ENCODE results near the gene IGFBP2. TPM values are rescaled to one million over a fixed set of nuclear protein-coding genes. Genes with fewer than 3 reads are reported as not detected.

IGFBP2 gene
- polyA plus RNA-seq, 3 donors from 2014 or later, result 0.66 to 0.70 TPM; not detected in 1

DNA sequence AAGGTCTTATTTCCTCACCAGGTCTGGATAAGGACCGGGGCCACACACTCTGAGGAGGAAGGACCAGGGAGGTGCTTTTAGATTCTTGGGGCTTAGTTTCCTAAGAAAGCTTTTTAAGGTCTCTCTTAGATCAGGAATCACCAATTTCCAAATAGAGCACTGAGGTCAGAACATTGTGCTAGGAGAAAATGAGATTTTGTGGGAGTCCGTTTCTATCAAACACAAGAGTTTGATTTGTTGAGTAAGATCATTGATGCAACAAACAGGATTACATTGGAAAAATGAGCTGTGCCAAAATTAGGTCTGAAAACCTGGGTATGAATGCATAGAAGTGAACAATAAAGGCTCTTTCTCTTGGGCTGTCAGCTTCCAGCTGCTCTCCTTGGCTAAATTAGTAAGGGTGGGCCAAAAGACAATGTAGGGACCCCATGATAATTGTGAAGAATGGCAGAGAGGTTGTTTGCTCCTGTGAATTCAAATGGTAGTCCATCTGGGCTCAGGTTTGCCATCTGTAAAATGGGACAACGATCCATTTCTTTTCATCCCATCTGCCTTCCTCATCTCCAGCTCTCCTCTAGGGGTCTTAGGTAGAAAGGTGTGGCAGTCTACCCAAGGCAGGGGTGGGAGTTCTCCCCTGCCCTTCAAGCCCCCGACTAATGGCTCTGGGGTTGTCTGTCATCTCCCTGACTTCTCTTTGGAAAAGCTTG lies 20.0 kb downstream of the IGFBP2 start:
- Mint-ChIP-seq H3K4me1 (peaks cover 3 to 8% of the 10 kb centered on the region in 2 donors), H3K4me3 (no peak overlapping the region), H3K9me3 (no peaks in the 10 kb centered on the region), H3K36me3 (no peaks in the 10 kb centered on the region), H3K27ac (no peak overlapping the region), H3K27me3 (ENCODE audit: low read depth in 3 of 3) (peaks cover 3 to 6% (median 5%) of the 10 kb centered on the region in 3 donors)
- DNase-seq, result no peak

DNA sequence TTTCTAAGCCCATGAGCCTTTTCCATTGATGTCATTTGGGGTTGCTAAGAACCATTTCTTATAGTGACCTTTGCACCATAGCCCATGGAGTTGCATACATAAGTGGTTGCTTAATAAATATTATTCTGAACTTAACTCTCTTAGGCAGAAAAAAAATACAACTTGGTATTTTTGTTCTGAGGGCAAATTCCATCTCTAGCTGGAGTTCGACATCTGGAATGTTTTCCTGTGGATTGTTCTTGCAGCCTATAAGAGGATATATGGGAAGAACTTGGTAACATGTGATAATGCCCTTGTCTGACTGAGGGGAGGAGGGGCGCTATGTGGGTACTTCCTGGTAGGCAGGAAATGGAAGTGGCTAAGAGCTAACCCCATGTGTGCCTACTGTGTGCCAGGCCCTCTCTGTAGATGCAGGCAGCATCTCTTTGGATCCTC lies 20.7 kb downstream of the IGFBP2 start:
- Mint-ChIP-seq H3K36me3 (no peaks in the 10 kb centered on the region), H3K4me3 (no peak overlapping the region), H3K4me1 (peaks cover 3 to 8% of the 10 kb centered on the region in 2 donors), H3K27me3 (ENCODE audit: low read depth in 3 of 3) (peaks cover 3 to 6% (median 5%) of the 10 kb centered on the region in 3 donors), H3K27ac (no peak overlapping the region), H3K9me3 (no peaks in the 10 kb centered on the region)
- DNase-seq, result no peak

DNA sequence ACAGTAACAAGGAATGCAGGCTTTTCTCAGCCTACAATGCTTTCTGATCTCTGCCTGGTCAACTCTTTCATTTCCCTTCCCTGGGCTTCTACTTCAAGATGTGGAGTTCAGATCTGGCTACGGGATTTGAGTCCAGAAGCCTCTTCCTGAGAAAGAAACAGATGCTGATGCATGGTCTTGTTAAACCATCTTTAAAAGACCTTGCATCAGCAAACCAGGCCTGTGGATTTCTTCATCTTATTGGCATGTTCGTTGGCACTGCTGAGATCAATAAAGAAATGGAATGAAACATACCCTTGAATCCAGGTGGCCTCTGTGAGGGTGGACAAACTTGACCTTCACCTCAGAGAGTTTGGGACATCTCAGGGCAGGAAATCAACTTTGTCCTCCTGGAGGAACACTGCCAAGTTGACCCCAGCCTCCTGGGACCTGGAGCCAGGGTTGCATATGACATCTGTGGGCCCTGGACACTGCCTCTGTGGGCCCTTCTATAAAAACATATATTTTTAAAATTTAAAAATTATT lies 21.4 kb downstream of the IGFBP2 start:
- Mint-ChIP-seq H3K27ac (no peak overlapping the region), H3K27me3 (ENCODE audit: low read depth in 3 of 3) (peaks cover 2 to 6% (median 5%) of the 10 kb centered on the region in 3 donors), H3K36me3 (no peaks in the 10 kb centered on the region), H3K4me1 (peaks cover 3 to 8% of the 10 kb centered on the region in 2 donors), H3K4me3 (no peak overlapping the region), H3K9me3 (no peaks in the 10 kb centered on the region)
- DNase-seq, result no peak

DNA sequence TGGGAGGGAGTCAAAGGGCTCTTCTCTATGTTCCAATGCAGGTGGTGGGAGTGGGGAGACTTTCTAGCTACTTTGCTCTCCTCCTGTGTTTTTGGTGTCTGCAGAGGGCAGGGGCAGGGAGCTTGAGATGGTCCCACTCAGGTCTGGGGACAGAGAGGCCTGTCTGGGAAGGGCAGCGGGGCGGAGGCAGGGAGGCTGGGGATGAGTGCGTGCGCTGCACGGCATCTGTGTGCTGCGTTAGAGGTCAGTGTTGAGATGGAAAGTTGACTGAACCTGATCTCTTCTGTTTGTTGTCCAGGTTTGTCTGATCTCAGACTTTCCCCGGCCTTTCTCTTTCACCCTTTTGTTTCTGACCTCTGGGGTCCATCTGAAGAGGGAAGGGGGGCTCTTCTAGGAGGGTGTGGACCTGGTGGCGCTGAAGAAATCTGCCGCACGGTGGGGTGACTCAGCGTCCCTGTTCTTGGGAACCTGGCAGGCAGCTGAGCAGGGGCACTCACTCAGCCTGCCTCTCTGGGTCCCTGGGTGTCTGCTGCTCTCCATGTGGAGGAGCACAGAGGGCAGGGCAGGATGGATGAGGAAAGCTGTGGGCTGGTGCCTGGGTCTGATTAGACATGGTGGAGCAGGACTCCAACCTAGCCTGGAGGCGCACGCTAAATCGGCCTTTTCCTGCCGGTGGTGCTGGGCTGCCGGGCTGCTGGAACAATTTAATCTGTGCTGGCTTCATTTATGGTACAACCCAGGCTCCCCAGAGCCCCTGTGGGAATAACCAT lies 24.1 kb downstream of the IGFBP2 start:
- Mint-ChIP-seq H3K27me3 (ENCODE audit: low read depth in 3 of 3) (peaks cover 1 to 7% (median 5%) of the 10 kb centered on the region in 3 donors), H3K4me1 (peaks cover 3 to 8% of the 10 kb centered on the region in 2 donors), H3K27ac (no peak overlapping the region), H3K9me3 (no peaks in the 10 kb centered on the region), H3K4me3 (no peak overlapping the region), H3K36me3 (no peaks in the 10 kb centered on the region)
- no peak for DNase-seq

DNA sequence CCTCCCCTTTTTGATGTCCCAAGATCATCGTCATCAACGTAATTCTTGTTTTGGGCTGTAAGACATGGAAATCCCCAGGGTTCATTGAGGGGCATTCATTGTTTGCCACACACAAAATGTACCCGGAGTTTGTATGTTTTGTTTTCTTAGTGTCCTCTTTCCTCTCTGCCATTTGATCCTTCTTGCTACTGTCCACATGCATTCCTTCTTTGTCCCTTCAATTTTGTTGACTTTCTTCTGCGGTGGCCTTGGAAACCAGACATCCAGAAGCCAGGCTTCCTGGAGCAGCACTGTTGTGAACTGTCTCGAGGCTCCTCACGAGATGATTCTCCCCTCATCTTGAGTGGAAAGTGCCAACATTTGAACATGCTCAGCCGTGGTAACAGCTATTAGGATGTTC lies 24.8 kb downstream of the IGFBP2 start:
- H3K27ac Mint-ChIP-seq, result no peak overlapping the region
- no peaks in the 10 kb centered on the region for H3K9me3 Mint-ChIP-seq
- H3K4me1 Mint-ChIP-seq, result peaks cover 3 to 8% of the 10 kb centered on the region in 2 donors
- no peak overlapping the region for H3K4me3 Mint-ChIP-seq
- DNase-seq, result no peak
- no peaks in the 10 kb centered on the region for H3K36me3 Mint-ChIP-seq
- peaks cover 1 to 7% (median 5%) of the 10 kb centered on the region in 3 donors for H3K27me3 Mint-ChIP-seq (ENCODE audit: low read depth in 3 of 3)

DNA sequence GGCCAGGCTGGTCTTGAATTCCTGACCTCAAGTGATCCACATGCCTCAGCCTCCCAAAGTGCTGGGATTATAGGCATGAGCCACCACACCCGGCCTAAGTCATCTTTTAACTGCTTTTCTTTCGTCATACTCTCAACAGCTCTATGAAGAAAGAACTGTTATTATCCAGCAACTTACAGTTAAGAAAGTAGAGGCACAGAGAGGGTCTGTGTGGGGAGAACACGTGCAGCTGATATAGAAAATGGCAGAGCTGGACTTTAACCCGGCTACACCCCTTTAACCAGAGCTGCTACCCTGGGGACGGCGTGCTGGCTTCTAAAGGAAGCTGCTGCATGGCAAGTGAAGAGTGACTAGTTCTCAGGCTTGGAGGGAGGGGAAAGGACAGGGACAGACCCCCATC lies 25.5 kb downstream of the IGFBP2 start:
- Mint-ChIP-seq H3K9me3 (no peaks in the 10 kb centered on the region), H3K27me3 (ENCODE audit: low read depth in 3 of 3) (peaks cover 1 to 5% (median 4%) of the 10 kb centered on the region in 3 donors), H3K4me3 (no peak overlapping the region), H3K4me1 (peaks cover 3 to 8% of the 10 kb centered on the region in 2 donors), H3K27ac (no peak overlapping the region), H3K36me3 (no peaks in the 10 kb centered on the region)
- no peak for DNase-seq

DNA sequence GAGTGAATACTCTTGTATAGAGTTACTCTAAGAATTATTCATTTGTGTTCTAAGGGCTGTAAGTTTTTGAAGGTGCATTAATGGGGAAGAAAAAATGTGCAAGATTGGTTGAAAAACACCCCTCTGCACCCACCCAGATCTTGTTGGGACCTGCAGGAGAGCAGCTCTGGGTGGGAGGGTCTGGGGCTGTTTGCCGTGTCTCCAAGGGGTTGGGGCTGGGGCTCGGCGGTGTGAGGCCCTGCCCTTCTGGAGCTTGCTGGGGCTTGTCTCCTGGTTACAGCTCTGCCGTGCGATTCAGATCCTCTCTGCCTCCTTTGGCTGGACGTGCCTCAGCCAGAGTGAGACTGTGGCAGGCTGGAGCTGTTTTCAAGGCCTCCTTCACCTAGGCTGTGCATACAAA lies 26.1 kb downstream of the IGFBP2 start:
- Mint-ChIP-seq H3K4me3 (no peak overlapping the region), H3K36me3 (no peaks in the 10 kb centered on the region), H3K4me1 (peaks cover 0 to 3% of the 10 kb centered on the region in 2 donors), H3K27ac (no peak overlapping the region), H3K9me3 (no peaks in the 10 kb centered on the region), H3K27me3 (ENCODE audit: low read depth in 3 of 3) (peaks cover 1 to 5% (median 4%) of the 10 kb centered on the region in 3 donors)
- no peak for DNase-seq

DNA sequence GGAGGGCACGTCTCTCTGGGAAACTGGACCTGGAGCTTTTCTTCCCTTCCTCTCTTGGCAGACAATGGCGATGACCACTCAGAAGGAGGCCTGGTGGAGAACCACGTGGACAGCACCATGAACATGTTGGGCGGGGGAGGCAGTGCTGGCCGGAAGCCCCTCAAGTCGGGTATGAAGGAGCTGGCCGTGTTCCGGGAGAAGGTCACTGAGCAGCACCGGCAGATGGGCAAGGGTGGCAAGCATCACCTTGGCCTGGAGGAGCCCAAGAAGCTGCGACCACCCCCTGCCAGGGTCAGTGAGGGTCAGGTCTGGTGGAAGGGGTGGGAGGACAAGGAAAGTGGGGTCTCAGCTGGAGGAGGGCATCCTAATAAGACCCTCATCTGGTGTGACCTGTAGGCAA lies 27.3 kb downstream of the IGFBP2 start:
- Mint-ChIP-seq H3K27ac (no peak overlapping the region), H3K4me1 (no peaks in the 10 kb centered on the region), H3K4me3 (no peak overlapping the region)

DNA sequence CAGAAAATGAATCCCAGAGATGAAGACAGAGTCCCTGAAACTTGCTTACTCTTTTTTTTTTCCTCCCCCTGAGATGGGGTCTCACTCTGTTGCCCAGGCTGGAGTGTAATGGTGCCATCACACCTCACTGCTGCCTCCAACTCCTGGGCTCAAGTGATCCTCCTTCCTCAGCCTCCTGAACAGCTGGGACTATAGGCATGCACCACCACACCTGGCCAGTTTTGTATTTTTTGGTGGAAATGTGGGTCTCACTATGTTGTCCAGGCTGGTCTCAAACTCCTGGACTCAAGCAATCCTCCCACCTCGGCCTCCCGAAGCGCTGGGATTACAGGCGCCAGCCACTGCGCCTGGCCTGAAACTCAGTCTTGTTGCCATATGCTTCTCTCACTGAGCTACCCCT lies 27.8 kb downstream of the IGFBP2 start:
- no peak for DNase-seq
- Mint-ChIP-seq H3K4me3 (no peak overlapping the region), H3K27ac (no peak overlapping the region), H3K36me3 (no peaks in the 10 kb centered on the region), H3K9me3 (peaks cover 0 to 2% (median 0%) of the 10 kb centered on the region in 6 donors), H3K27me3 (ENCODE audit: low read depth in 3 of 3) (peaks cover 1 to 5% (median 4%) of the 10 kb centered on the region in 3 donors), H3K4me1 (no peaks in the 10 kb centered on the region)

More for the DNA sequence above, 27.3 kb downstream of the IGFBP2 start:
- no peak for DNase-seq
- H3K36me3 Mint-ChIP-seq, result no peaks in the 10 kb centered on the region
- peaks cover 1 to 5% (median 4%) of the 10 kb centered on the region in 3 donors for H3K27me3 Mint-ChIP-seq (ENCODE audit: low read depth in 3 of 3)
- H3K9me3 Mint-ChIP-seq, result peaks cover 0 to 2% (median 0%) of the 10 kb centered on the region in 6 donors

DNA sequence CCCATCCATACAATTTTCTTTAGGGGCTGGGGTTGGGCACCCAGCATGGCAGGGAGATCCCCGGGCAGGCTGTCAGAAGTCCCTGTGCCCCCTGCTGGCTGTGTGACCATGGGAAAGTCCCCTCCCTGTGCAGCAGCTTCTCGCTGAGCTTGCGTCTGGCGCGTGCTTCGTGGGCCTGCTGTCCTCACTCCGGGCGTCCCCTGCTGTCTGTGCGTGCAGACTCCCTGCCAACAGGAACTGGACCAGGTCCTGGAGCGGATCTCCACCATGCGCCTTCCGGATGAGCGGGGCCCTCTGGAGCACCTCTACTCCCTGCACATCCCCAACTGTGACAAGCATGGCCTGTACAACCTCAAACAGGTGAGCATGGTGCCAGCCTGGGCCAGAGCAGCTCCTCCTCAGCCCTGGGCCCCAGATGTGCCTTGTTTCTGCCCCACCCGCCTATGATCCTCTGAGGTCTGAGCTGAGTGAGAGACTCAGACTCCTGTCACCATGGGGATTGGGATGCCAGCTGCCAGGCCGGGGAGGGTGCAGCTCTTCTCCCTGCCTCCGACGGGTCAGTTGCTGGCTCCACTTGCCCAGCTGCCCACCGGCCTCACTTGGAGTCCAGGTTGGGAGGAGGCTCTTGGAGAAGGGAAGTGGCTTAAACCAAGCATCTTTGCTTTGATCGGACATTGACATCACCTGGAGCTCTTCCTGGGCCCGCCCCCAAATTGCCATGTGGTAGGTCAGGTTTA lies 28.6 kb downstream of the IGFBP2 start:
- DNase-seq, result no peak
- Mint-ChIP-seq H3K36me3 (no peaks in the 10 kb centered on the region), H3K9me3 (peaks cover 0 to 2% (median 0%) of the 10 kb centered on the region in 6 donors), H3K27me3 (ENCODE audit: low read depth in 3 of 3) (peaks cover 0 to 4% (median 2%) of the 10 kb centered on the region in 3 donors), H3K4me3 (no peak overlapping the region), H3K4me1 (no peaks in the 10 kb centered on the region), H3K27ac (no peak overlapping the region)

DNA sequence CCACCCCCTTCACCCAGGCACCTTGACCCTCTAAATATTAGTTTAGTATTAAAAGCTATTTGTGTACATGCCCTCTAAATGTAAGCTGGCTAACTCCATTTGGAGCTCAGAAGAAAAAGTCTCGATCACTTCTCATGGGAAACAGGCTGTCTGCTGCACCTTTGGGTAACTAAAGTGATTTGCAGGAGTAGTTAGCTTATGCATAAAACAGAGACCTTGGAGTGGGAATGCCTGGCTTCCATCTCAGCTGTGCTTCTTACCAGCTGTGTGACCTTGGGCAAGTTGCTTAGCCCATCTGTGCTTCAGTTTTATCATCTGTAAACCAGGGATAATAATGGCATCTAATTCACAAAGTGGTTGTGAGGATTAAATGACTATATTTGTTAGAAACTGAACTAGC lies 29.9 kb downstream of the IGFBP2 start:
- no peaks in the 10 kb centered on the region for H3K36me3 Mint-ChIP-seq
- no peak overlapping the region for H3K4me3 Mint-ChIP-seq
- no peak for DNase-seq
- no peaks in the 10 kb centered on the region for H3K4me1 Mint-ChIP-seq
- H3K9me3 Mint-ChIP-seq, result peaks cover 0 to 2% (median 0%) of the 10 kb centered on the region in 6 donors
- H3K27me3 Mint-ChIP-seq (ENCODE audit: low read depth in 3 of 3), result peaks cover 2 to 3% (median 2%) of the 10 kb centered on the region in 3 donors
- no peak overlapping the region for H3K27ac Mint-ChIP-seq

DNA sequence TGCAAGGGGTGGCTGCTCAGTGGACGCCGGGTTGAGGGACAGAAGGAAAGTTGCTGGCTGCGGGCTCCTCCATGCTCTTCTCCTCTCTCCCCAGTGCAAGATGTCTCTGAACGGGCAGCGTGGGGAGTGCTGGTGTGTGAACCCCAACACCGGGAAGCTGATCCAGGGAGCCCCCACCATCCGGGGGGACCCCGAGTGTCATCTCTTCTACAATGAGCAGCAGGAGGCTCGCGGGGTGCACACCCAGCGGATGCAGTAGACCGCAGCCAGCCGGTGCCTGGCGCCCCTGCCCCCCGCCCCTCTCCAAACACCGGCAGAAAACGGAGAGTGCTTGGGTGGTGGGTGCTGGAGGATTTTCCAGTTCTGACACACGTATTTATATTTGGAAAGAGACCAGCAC lies 30.6 kb downstream of the IGFBP2 start:
- H3K4me3 Mint-ChIP-seq, result no peak overlapping the region
- H3K9me3 Mint-ChIP-seq, result peaks cover 0 to 2% (median 0%) of the 10 kb centered on the region in 6 donors
- no peaks in the 10 kb centered on the region for H3K36me3 Mint-ChIP-seq
- H3K27ac Mint-ChIP-seq, result no peak overlapping the region
- H3K27me3 Mint-ChIP-seq (ENCODE audit: low read depth in 3 of 3), result peaks cover 2 to 6% (median 3%) of the 10 kb centered on the region in 3 donors
- no peaks in the 10 kb centered on the region for H3K4me1 Mint-ChIP-seq
- no peak for DNase-seq

DNA sequence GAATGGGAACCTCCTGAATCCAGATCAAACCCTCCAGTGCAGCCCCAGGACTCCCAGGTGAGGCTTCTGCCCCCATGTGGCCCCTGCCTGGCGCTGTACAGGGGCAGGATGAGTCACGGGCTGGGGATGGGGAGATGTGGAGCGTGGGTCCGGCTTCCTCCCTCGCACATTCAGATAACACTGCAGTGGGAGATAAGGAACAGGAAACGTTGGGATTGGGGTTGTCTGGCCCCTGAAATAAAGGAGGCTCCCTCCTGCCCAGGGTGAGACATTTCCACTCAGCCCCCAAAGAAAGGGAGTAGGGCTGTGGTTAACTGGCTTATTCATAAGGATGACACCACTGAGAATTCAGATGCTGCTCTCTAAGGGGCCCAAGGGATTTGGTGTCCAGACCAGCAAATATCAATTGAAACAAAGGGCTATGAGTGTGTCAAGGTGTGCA lies 31.4 kb downstream of the IGFBP2 start:
- H3K27me3 Mint-ChIP-seq (ENCODE audit: low read depth in 3 of 3), result peaks cover 2 to 6% (median 5%) of the 10 kb centered on the region in 3 donors
- H3K36me3 Mint-ChIP-seq, result no peaks in the 10 kb centered on the region
- peaks cover 0 to 2% (median 0%) of the 10 kb centered on the region in 6 donors for H3K9me3 Mint-ChIP-seq
- no peak overlapping the region for H3K27ac Mint-ChIP-seq
- no peak overlapping the region for H3K4me3 Mint-ChIP-seq
- DNase-seq, result no peak
- no peaks in the 10 kb centered on the region for H3K4me1 Mint-ChIP-seq
